ENCODE measurements around the gene CAMTA1.

CAMTA1 gene

DNA sequence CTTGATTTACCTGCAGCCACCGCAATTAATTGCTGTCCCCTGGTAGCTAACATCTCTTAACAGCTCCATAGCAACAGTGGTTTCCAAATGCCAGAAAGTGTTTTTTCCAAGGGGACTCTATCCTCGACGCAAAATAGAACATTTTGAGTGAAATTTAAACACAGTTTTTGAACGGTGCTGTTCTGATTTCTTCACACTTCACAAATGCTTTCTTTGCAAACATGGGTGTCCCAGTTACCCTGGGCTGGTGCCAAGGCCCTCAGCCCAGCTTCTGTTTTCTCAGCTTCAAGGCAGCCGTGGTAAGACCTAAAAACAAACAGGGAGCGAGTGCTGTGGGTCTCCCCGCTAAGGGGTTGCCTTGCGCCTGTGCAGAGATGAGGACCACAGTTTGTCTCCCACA lies 838.6 kb downstream of the CAMTA1 start:
- no peak overlapping the region for H3K27ac ChIP-seq (ENCODE audit: low read length)
- H3K27me3 ChIP-seq (ENCODE audit: control insufficient read depth, insufficient read depth, low read length): no peaks in the 10 kb centered on the region
- no peaks in the 10 kb centered on the region for H3K9me3 ChIP-seq (ENCODE audit: control insufficient read depth, low read depth, low read length)
- H3K4me1 ChIP-seq (ENCODE audit: control insufficient read depth, low read depth, low read length): no peaks in the 10 kb centered on the region
- no peak overlapping the region for H3K9ac ChIP-seq (ENCODE audit: low read length)
- H3K36me3 ChIP-seq (ENCODE audit: control insufficient read depth, low read depth, low read length): no peaks in the 10 kb centered on the region
- no peak overlapping the region for H3K4me3 ChIP-seq (ENCODE audit: low read length)

DNA sequence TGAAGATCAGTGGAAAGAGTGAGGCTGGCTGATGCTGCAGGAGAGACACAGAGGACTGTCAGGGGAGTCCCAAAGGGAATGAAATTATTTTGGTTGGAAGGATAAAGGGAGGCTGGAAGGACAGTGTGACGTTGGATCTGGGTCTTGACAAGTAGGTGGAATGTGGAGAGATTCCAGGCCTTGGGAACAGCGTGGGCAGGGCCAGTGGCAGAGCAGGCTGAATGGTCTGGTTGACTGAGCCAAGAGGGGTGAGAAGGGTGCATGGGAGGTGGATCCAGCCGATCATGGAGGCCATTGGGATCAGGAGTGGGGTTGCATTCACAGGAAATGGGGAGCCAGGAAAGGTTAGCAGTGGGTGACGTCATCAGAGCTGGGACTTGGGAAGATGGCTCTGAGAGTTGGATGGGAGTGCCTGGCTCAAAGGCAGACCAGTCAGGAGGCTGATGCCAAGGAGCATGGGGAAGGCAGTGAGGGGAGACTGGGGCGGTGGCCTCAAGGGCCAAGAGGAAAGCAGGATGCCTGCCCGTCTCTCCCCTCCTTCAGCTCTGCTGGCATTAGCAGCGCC lies 839.6 kb downstream of the CAMTA1 start:
- Histone ChIP-seq H3K27ac (ENCODE audit: low read length) (no peak overlapping the region), H3K9me3 (ENCODE audit: control insufficient read depth, low read depth, low read length) (no peaks in the 10 kb centered on the region), H3K36me3 (ENCODE audit: control insufficient read depth, low read depth, low read length) (no peaks in the 10 kb centered on the region), H3K4me1 (ENCODE audit: control insufficient read depth, low read depth, low read length) (no peaks in the 10 kb centered on the region), H3K4me3 (ENCODE audit: low read length) (no peak overlapping the region), H3K27me3 (ENCODE audit: control insufficient read depth, insufficient read depth, low read length) (no peaks in the 10 kb centered on the region), H3K9ac (ENCODE audit: low read length) (no peak overlapping the region)

DNA sequence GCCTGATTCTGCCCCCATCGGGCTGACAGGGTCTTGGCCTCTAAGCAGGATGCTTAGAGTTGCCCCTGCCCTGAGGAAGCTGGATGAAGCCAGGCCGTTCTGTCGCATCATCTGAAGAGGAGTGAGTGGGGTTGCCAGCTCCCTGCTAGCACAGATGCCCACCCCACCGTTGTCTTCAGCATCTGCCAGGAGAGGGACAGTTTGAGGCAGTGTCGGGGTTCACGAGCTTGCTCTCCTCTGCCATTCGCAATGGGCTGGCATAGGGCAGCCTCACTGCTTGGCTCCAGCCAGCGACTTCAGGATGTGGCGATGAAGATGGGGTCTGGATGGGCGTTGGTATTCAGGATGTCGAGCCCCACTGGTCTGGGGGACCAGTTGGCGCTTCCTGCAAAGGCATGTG lies 840.1 kb downstream of the CAMTA1 start:
- no peak overlapping the region for H3K9ac ChIP-seq (ENCODE audit: low read length)
- no peaks in the 10 kb centered on the region for H3K4me1 ChIP-seq (ENCODE audit: control insufficient read depth, low read depth, low read length)
- H3K9me3 ChIP-seq (ENCODE audit: control insufficient read depth, low read depth, low read length): no peaks in the 10 kb centered on the region
- no peaks in the 10 kb centered on the region for H3K27me3 ChIP-seq (ENCODE audit: control insufficient read depth, insufficient read depth, low read length)
- H3K36me3 ChIP-seq (ENCODE audit: control insufficient read depth, low read depth, low read length): no peaks in the 10 kb centered on the region
- no peak overlapping the region for H3K4me3 ChIP-seq (ENCODE audit: low read length)
- H3K27ac ChIP-seq (ENCODE audit: low read length): no peak overlapping the region

DNA sequence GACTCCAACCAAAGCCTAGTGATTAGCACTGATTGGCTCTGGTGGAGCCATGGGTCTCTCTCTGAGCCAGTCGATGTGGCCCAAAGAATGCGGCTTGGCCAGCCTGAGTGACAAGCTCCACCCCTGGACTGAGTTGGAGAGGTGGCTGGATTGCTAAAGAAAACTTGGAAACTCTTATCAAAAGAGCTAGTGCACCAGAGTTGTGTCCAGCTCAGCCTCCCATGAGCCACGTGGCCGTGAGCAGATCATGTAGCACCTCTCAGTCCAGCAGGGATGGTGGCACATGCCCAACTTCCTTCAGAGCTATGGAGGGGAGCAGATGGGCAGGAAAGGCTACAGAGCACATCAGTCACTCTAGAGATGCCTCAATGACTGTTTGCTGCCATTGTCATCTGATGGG lies 843.0 kb downstream of the CAMTA1 start:
- H3K9me3 ChIP-seq (ENCODE audit: control insufficient read depth, low read depth, low read length): no peaks in the 10 kb centered on the region
- H3K27ac ChIP-seq (ENCODE audit: low read length): no peak overlapping the region
- no peaks in the 10 kb centered on the region for H3K36me3 ChIP-seq (ENCODE audit: control insufficient read depth, low read depth, low read length)
- H3K9ac ChIP-seq (ENCODE audit: low read length): no peak overlapping the region
- no peaks in the 10 kb centered on the region for H3K4me1 ChIP-seq (ENCODE audit: control insufficient read depth, low read depth, low read length)
- H3K4me3 ChIP-seq (ENCODE audit: low read length): no peak overlapping the region
- H3K27me3 ChIP-seq (ENCODE audit: control insufficient read depth, insufficient read depth, low read length): no peaks in the 10 kb centered on the region

DNA sequence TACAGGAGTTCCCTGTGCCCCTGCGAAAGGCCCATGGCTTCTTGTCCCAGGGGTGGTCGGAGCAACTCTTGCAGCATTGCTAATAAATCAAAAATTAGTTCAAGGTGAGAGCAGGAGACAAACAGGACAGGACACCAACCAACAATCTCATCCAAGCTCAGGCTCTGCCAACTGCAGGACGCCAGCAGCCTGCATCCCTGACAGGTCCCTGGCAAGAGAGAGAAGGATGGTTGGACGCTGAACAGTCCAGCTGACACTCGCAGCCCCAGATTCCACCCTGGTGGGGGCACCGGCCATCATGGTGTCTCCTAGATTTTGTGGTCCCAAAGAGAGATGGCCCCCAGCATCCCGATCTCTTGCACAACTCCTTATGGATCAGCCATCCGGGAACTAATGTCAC lies 843.8 kb downstream of the CAMTA1 start:
- H3K27ac ChIP-seq (ENCODE audit: low read length): no peak overlapping the region
- H3K9me3 ChIP-seq (ENCODE audit: control insufficient read depth, low read depth, low read length): no peaks in the 10 kb centered on the region
- no peak overlapping the region for H3K9ac ChIP-seq (ENCODE audit: low read length)
- no peak overlapping the region for H3K4me3 ChIP-seq (ENCODE audit: low read length)
- H3K27me3 ChIP-seq (ENCODE audit: control insufficient read depth, insufficient read depth, low read length): no peaks in the 10 kb centered on the region
- H3K4me1 ChIP-seq (ENCODE audit: control insufficient read depth, low read depth, low read length): no peaks in the 10 kb centered on the region
- H3K36me3 ChIP-seq (ENCODE audit: control insufficient read depth, low read depth, low read length): no peaks in the 10 kb centered on the region

DNA sequence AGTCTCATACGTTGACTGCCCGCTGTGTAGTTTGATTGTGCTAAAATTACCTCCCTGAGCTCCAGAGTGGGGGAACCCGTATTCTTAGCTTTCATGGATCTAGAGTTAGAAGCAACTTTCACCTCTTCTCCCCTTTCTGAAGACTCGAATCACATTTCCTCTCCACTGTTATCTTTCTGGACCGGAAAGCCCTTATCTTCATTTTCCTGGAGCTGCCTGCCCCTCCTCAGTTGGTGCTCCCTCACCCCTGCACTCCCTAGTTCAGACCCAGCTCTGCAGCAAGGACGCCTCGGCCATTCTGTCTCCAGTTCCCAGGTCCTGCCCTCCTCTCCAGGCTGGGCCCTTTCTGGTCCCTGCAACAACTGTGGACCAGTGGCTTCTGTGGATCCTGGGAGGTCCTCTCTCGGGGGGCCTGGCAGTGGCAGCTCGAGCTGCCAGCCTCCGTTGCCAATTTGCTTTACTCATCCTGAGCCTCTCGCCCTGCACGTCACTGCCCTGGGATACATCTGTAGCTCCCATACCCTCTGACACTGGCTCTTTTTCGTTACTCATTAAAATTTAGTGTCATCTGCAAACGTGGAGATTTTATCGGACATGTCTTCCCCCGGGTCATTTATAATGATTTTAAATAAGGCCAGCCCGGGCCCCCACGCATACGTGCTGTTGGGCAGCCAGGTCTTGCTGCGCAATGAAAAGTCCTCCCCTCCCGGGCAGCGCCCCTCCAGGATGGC lies 844.4 kb downstream of the CAMTA1 start:
- Histone ChIP-seq H3K27me3 (ENCODE audit: control insufficient read depth, insufficient read depth, low read length) (no peaks in the 10 kb centered on the region), H3K9me3 (ENCODE audit: control insufficient read depth, low read depth, low read length) (no peaks in the 10 kb centered on the region), H3K27ac (ENCODE audit: low read length) (no peak overlapping the region), H3K4me1 (ENCODE audit: control insufficient read depth, low read depth, low read length) (no peaks in the 10 kb centered on the region), H3K36me3 (ENCODE audit: control insufficient read depth, low read depth, low read length) (no peaks in the 10 kb centered on the region), H3K9ac (ENCODE audit: low read length) (no peak overlapping the region), H3K4me3 (ENCODE audit: low read length) (no peak overlapping the region)

DNA sequence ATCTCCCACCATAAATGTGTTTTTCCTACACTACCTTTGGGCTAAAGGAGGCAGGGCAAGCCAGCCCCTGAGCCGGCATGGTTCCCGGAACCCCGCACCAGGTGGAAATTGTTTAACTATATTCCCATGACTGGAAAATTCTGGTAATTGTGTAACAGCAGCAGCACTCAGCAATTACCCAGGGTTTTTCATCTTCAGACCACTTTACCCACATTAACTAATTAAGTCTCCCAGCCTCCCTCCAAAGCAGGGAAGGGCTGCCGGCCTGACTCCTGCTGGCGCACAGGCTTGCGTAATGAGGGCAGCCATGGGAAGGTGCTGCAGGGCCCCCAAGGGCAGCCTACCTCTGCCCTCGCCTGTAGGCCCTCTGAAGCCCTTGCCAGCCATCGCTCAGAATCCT lies 845.1 kb downstream of the CAMTA1 start:
- Histone ChIP-seq H3K27ac (ENCODE audit: low read length) (no peak overlapping the region), H3K36me3 (ENCODE audit: control insufficient read depth, low read depth, low read length) (no peaks in the 10 kb centered on the region), H3K9me3 (ENCODE audit: control insufficient read depth, low read depth, low read length) (no peaks in the 10 kb centered on the region), H3K27me3 (ENCODE audit: control insufficient read depth, insufficient read depth, low read length) (no peaks in the 10 kb centered on the region), H3K4me1 (ENCODE audit: control insufficient read depth, low read depth, low read length) (no peaks in the 10 kb centered on the region), H3K4me3 (ENCODE audit: low read length) (no peak overlapping the region), H3K9ac (ENCODE audit: low read length) (no peak overlapping the region)

DNA sequence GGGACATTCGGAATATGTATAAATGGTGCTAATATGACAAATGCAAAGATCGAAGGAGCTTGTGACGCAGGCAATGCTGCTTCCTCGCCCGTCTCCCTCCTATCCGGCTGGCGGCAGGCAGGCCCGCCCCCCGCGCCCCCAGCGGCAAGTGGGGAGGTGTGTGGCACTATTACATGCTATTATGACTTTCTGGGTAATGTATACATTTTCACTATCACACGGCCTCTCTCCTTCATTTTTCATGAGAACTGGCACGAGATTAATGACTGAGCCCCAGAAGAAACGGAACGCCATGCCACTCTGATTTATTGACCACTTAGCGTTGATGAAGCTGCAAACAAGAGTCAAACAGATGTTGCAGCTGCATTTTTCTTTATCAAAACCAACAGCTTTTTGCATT lies 846.9 kb downstream of the CAMTA1 start:
- H3K4me3 ChIP-seq (ENCODE audit: low read length): no peak overlapping the region
- no peaks in the 10 kb centered on the region for H3K36me3 ChIP-seq (ENCODE audit: control insufficient read depth, low read depth, low read length)
- no peaks in the 10 kb centered on the region for H3K27me3 ChIP-seq (ENCODE audit: control insufficient read depth, insufficient read depth, low read length)
- no peaks in the 10 kb centered on the region for H3K4me1 ChIP-seq (ENCODE audit: control insufficient read depth, low read depth, low read length)
- H3K9ac ChIP-seq (ENCODE audit: low read length): no peak overlapping the region
- H3K27ac ChIP-seq (ENCODE audit: low read length): no peak overlapping the region
- no peaks in the 10 kb centered on the region for H3K9me3 ChIP-seq (ENCODE audit: control insufficient read depth, low read depth, low read length)

DNA sequence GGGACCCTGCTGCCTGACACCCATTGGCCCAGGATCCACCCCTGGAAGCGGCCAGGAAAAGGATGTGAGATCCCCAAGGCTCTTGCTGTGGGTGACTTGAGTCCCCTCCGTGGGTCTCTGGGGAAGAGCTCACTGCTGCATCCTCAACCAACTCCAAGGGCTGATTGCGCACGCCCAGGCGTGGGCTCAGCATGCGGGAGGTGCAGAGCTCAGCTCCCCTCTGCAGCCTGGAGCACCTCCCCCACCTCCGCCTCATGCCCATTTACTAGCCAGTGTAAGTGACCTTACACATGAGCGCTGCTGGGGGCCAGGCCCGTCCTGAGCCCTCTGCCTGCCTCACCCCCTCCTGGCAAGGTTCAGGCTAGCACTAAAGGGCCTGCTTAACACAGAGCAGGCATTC lies 847.4 kb downstream of the CAMTA1 start:
- H3K27me3 ChIP-seq (ENCODE audit: control insufficient read depth, insufficient read depth, low read length): no peaks in the 10 kb centered on the region
- H3K27ac ChIP-seq (ENCODE audit: low read length): no peak overlapping the region
- H3K9me3 ChIP-seq (ENCODE audit: control insufficient read depth, low read depth, low read length): no peaks in the 10 kb centered on the region
- H3K9ac ChIP-seq (ENCODE audit: low read length): no peak overlapping the region
- H3K4me1 ChIP-seq (ENCODE audit: control insufficient read depth, low read depth, low read length): no peaks in the 10 kb centered on the region
- no peaks in the 10 kb centered on the region for H3K36me3 ChIP-seq (ENCODE audit: control insufficient read depth, low read depth, low read length)
- H3K4me3 ChIP-seq (ENCODE audit: low read length): no peak overlapping the region

DNA sequence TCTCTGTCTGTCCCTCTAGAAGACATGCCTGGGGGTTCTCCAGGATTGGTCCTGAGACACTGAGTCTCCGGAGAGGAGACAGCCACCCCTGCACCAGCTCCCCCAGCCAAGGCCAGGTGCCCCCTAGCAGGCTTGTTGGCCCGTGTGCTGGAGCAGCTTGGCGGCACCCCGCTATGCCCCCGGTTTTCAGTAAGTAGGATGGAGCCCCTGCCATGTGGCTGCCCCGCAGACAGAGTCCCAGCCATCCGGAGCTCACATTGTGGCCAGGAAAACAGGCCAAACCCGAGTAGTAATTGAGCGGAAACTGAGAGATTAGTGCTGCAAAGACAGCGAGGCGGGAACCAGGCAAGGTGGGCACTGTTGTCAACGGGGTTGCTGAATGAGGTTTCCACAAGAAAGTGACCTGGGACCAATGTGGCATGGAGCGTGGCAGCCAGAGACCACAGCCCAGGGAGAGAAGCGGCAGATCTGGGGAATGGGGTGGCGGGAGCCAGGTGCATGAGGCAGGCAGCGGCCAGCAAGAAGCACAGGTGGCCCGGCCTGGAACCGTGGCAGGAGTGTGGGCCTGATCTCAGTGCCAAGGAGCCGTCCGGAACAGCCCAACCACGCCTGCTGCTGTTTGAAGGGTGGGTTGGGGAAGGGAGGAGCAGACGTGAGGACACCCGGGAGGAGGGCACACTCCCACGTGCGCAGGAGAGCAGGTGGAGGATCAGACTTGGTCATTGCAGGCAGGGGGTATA lies 848.4 kb downstream of the CAMTA1 start:
- Histone ChIP-seq H3K36me3 (ENCODE audit: control insufficient read depth, low read depth, low read length) (no peaks in the 10 kb centered on the region), H3K9ac (ENCODE audit: low read length) (no peak overlapping the region), H3K27ac (ENCODE audit: low read length) (no peak overlapping the region), H3K9me3 (ENCODE audit: control insufficient read depth, low read depth, low read length) (no peaks in the 10 kb centered on the region), H3K4me3 (ENCODE audit: low read length) (no peak overlapping the region), H3K4me1 (ENCODE audit: control insufficient read depth, low read depth, low read length) (no peaks in the 10 kb centered on the region), H3K27me3 (ENCODE audit: control insufficient read depth, insufficient read depth, low read length) (no peaks in the 10 kb centered on the region)

DNA sequence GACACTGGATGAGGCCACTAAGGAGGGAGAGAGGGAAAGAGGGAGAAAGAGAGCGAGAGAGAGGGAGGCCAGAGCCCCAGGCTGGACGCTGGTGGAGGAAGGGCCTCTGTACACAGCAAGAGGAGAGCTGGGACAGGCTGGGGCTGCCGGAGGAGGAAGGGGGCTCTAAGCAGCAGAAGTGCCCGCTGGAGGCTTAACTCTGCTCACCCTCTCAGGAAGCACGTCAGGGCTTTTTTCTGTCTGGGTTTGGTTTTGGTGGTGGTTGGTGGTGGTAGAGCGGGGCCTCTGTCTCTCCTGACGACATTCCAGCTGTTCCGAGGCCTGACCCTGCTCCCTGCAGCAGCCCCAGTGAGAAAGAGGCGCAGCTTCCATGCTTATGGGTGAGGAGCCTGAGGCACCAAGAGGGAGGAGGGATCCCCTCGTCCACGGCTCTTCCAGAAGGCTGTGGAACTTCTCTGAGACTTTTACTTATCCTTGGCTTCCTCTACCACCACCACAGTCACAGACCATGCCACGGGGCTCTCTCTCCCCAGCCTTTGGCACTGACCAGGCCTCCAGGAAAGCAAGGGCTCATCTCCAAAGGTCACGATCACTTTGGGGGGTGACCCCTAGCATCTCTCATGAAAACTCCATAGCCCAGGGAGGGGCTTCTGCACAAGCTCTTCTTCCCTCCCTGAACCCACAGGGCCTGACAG lies 849.4 kb downstream of the CAMTA1 start:
- no peak overlapping the region for H3K27ac ChIP-seq (ENCODE audit: low read length)
- H3K4me3 ChIP-seq (ENCODE audit: low read length): no peak overlapping the region
- no peaks in the 10 kb centered on the region for H3K36me3 ChIP-seq (ENCODE audit: control insufficient read depth, low read depth, low read length)
- no peak overlapping the region for H3K9ac ChIP-seq (ENCODE audit: low read length)
- no peaks in the 10 kb centered on the region for H3K27me3 ChIP-seq (ENCODE audit: control insufficient read depth, insufficient read depth, low read length)
- no peaks in the 10 kb centered on the region for H3K4me1 ChIP-seq (ENCODE audit: control insufficient read depth, low read depth, low read length)
- no peaks in the 10 kb centered on the region for H3K9me3 ChIP-seq (ENCODE audit: control insufficient read depth, low read depth, low read length)
